Activated T-cell treated with anti-CD3 and anti-CD28 coated beads, Interleukin-2, amount 50 U/mL, for 72 hours (primary cell): Measurements from ENCODE around the gene SRGAP1. TPM values are rescaled to one million over a fixed set of nuclear protein-coding genes. Genes with fewer than 3 reads are reported as not detected.
"Not testable (repeated sequence)": the region's sequence is repeated elsewhere in the genome, so short reads cannot be mapped to it uniquely, and the experiment has no call there.

Experiments used
- ATAC-seq, 2 donors: fragments of 150-1000 bp; cut with Tn5 transposase; replicated peaks in 1 of 2; 2 replicates each; pipeline ENCODE4 v1.10.0; 2021; ENCODE audit warnings: moderate library complexity in 2 of 2, mild to moderate bottlenecking in 1 of 2
- DNase-seq, 2 donors: peaks; one replicate each; pipeline ENCODE4 v3.0.0; 2021 to 2022; ENCODE audit warnings: mixed read lengths in 1 of 2
- H3K27ac Mint-ChIP-seq: one replicate; pipeline ENCODE4 v1.8.0; 2022; ENCODE audit warnings: mild to moderate bottlenecking, moderate library complexity, mixed read lengths
- H3K27me3 Mint-ChIP-seq: one replicate; pipeline ENCODE4 v1.8.0; 2022; ENCODE audit warnings: low read depth, mixed read lengths
- H3K36me3 Mint-ChIP-seq, 2 donors: one replicate each; pipeline ENCODE4 v1.8.0; 2022; ENCODE audit warnings: mixed read lengths in 2 of 2, mild to moderate bottlenecking in 1 of 2; ENCODE audit not compliant: insufficient read depth in 2 of 2
- H3K4me1 Mint-ChIP-seq: one replicate; pipeline ENCODE4 v1.8.0; 2022; ENCODE audit warnings: low read depth, mixed read lengths
- H3K4me3 Mint-ChIP-seq, 2 donors: one replicate each; pipeline ENCODE4 v1.8.0; 2022; ENCODE audit warnings: mild to moderate bottlenecking in 2 of 2, mixed read lengths in 2 of 2, moderate library complexity in 2 of 2
- H3K9me3 Mint-ChIP-seq, 2 donors: one replicate each; pipeline ENCODE4 v1.8.0; 2022; ENCODE audit warnings: mixed read lengths in 2 of 2
- total RNA-seq, 2 donors: library from RNA; stranded (reverse); gene quantifications; one replicate each; pipeline ENCODE4 v1.2.3, GENCODE V29; 2022

SRGAP1 gene
- total RNA-seq, 2 donors from 2014 or later, result 0.02 to 0.19 TPM

GRCh38 chr12:64103825-64104740 lies 259.6 kb downstream of the SRGAP1 start:
- DNase-seq (no peak), ATAC-seq (no peak)
- no peaks in the 10 kb centered on the region for H3K36me3 Mint-ChIP-seq
- H3K4me3 Mint-ChIP-seq, result no peak overlapping the region
- H3K4me1 Mint-ChIP-seq, result no peaks in the 10 kb centered on the region
- no peak overlapping the region for H3K27ac Mint-ChIP-seq
- peaks cover 39% of the 10 kb centered on the region for H3K27me3 Mint-ChIP-seq
- no peaks in the 10 kb centered on the region for H3K9me3 Mint-ChIP-seq

DNA sequence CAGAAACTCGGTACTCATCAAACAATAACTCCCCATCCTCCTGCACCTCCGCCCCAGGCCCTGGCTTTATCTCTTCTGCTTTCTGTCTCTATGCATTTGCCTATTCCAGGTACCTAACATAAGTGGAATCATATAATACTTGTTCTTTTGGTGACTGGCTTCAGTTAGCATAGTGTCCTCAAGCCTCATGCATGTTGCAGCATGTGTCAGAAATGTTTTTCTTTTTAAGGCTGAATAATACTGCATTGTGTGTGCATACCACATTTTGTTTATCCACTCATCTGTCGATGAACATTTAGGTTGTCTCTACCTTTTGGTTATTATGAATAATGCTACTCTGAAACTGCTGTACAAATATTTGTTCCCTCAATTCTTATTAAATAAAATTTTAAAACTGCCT lies 260.5 kb downstream of the SRGAP1 start:
- Mint-ChIP-seq H3K9me3 (no peaks in the 10 kb centered on the region), H3K36me3 (no peaks in the 10 kb centered on the region), H3K27ac (no peak overlapping the region), H3K4me1 (no peaks in the 10 kb centered on the region), H3K4me3 (no peak overlapping the region), H3K27me3 (peaks cover 38% of the 10 kb centered on the region)
- ATAC-seq (no peak), DNase-seq (no peak)

GRCh38 chr12:64107776-64108175 lies 263.3 kb downstream of the SRGAP1 start:
- Mint-ChIP-seq H3K4me3 (no peak overlapping the region), H3K27me3 (peaks cover 38% of the 10 kb centered on the region), H3K9me3 (peaks cover 0 to 3% of the 10 kb centered on the region in 2 donors), H3K27ac (no peak overlapping the region), H3K4me1 (no peaks in the 10 kb centered on the region), H3K36me3 (no peaks in the 10 kb centered on the region)
- DNase-seq (no peak), ATAC-seq (no peak)

DNA sequence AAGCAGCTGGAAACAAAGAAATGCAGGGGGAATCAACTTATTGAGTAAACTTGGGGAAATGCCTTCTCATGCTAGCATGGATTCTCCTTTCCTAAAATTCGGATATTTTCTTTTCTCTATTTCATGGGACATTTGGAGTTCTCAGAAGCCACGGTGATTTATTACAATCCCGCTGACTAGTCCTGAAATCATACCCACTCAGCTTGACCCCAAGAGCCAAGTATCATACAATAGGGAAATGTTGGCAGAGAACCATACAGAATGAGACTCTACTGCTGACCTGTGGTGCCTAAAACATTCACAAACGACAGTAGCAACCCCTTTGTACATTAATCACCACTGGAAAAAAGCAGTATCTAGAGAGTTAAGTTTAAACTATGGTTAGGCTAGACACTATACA lies 265.2 kb downstream of the SRGAP1 start:
- Mint-ChIP-seq H3K27ac (no peak overlapping the region), H3K9me3 (peaks cover 0 to 3% of the 10 kb centered on the region in 2 donors), H3K36me3 (no peaks in the 10 kb centered on the region), H3K4me1 (no peaks in the 10 kb centered on the region), H3K27me3 (peaks cover 31% of the 10 kb centered on the region), H3K4me3 (no peak overlapping the region)
- DNase-seq (no peak), ATAC-seq (no peak)

DNA sequence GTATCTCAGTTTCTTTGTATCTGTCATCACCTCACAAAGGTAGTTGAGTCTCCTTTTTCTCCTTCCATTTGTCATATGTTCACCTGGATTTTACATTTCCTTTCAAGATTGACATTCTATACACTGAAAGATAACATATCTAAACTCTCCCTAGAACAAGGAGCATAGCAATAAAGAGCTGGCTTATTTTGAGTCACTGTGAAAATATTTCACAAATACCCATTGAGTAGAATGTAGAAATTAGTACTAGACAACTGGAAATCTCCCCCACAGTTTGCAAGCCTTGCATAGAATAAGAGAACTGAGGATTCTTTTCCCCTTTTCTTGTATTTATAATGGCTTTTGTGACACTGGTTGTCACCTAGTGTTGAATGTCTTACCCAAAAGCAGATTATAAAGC lies 266.4 kb downstream of the SRGAP1 start:
- Mint-ChIP-seq H3K27ac (no peak overlapping the region), H3K27me3 (peaks cover 26% of the 10 kb centered on the region), H3K4me1 (no peaks in the 10 kb centered on the region), H3K9me3 (peaks cover 0 to 3% of the 10 kb centered on the region in 2 donors), H3K36me3 (no peaks in the 10 kb centered on the region), H3K4me3 (no peak overlapping the region)
- no peak for DNase-seq
- ATAC-seq, result no peak

GRCh38 chr12:64116969-64117368 lies 272.5 kb downstream of the SRGAP1 start:
- Mint-ChIP-seq H3K27me3 (peaks cover 21% of the 10 kb centered on the region), H3K36me3 (no peaks in the 10 kb centered on the region), H3K27ac (no peak overlapping the region), H3K4me1 (no peaks in the 10 kb centered on the region), H3K4me3 (no peak overlapping the region), H3K9me3 (peaks cover 0 to 3% of the 10 kb centered on the region in 2 donors)
- ATAC-seq (no peak), DNase-seq (no peak)

DNA sequence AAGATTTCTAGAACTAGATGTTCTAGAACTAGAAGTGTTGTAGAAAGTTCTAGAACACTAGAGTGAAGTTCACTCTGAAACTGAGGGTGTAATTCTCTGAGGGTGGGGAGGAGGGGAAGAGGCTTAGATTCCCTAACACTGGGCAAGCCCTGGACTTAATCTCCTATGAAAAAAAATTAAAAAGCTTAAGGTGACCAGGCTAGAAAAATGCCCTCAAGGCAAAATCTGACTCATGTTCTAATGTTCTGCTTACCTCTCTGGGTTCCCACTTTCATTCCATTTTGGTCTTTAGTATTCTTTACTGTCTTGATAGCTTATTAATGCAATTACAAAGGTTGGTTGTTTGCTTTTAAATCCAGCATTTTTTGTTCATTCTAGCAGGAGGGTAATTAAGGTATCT lies 276.1 kb downstream of the SRGAP1 start:
- no peaks in the 10 kb centered on the region for H3K9me3 Mint-ChIP-seq
- H3K4me1 Mint-ChIP-seq, result no peaks in the 10 kb centered on the region
- H3K27ac Mint-ChIP-seq, result no peak overlapping the region

GRCh38 chr12:64121086-64121485 lies 276.6 kb downstream of the SRGAP1 start:
- not testable (repeated sequence) for DNase-seq, H3K27ac Mint-ChIP-seq, H3K4me3 Mint-ChIP-seq, H3K4me1 Mint-ChIP-seq, ATAC-seq, H3K9me3 Mint-ChIP-seq, H3K36me3 Mint-ChIP-seq
- H3K27me3 Mint-ChIP-seq, result peaks cover 21% of the 10 kb centered on the region

More for the DNA sequence above, 276.1 kb downstream of the SRGAP1 start:
- Mint-ChIP-seq H3K27me3 (peaks cover 21% of the 10 kb centered on the region), H3K36me3 (no peaks in the 10 kb centered on the region), H3K4me3 (no peak overlapping the region)
- DNase-seq (no peak), ATAC-seq (no peak)

DNA sequence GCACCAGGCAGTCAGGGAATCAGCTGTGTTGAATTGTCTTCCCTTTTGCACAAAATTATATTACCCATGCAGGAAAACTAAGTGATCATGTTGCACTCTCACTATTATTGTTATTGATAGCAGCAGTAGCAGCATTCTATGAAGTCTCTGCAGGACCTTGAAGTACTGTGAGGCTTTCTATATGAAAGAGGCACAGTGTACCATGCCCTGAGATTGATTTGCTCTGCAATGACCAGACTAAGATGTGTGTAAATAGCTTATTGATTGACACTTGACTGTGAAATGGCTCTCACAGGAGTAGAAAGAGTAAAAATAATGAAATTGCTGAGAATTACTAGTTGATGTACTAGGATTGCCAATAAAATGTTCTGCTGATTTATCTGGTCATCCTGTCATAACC lies 277.7 kb downstream of the SRGAP1 start:
- Mint-ChIP-seq H3K4me3 (no peak overlapping the region), H3K9me3 (no peaks in the 10 kb centered on the region), H3K36me3 (no peaks in the 10 kb centered on the region), H3K4me1 (no peaks in the 10 kb centered on the region), H3K27me3 (peaks cover 21% of the 10 kb centered on the region), H3K27ac (no peak overlapping the region)
- ATAC-seq (no peak), DNase-seq (no peak)

DNA sequence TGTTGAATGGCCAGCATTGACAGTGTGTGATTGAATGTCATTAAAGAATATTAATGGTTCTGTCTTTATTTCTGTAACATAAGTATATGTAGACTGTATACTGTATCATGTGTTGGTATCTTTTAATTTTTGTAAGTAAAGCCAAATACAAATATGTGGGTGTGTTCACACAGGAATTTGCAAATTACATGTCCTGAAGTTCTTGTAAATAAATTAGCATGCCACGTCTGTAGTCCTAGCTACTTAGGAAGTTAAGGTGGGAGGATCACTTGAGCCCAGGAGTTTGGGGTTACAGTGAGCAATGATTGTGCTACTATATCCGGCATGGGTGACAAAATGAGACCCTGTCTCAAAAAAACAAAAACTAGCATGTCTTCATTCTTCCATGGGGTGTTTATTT lies 278.5 kb downstream of the SRGAP1 start:
- H3K27me3 Mint-ChIP-seq, result peaks cover 16% of the 10 kb centered on the region
- no peak for DNase-seq
- H3K27ac Mint-ChIP-seq, result no peak overlapping the region
- no peaks in the 10 kb centered on the region for H3K9me3 Mint-ChIP-seq
- no peaks in the 10 kb centered on the region for H3K36me3 Mint-ChIP-seq
- no peaks in the 10 kb centered on the region for H3K4me1 Mint-ChIP-seq
- no peak overlapping the region for H3K4me3 Mint-ChIP-seq
- no peak for ATAC-seq

DNA sequence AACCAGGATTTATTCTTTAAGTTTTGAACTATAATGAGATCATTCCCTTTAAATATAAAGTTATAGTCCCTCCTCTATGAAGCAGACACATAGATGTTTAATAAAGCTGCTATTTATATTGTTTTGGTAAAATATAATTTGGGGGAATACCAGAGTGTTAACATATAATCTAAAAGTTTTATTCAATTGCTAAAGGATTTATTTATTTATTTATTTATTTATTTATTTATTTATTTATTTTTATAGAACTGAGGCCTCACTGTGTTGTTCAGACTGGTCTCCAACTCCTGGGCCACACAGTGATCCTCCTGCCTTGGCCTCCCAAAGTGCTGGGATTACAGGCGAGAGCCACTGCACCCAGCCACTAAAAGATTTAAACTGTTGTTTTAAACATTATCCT lies 278.9 kb downstream of the SRGAP1 start:
- no peaks in the 10 kb centered on the region for H3K4me1 Mint-ChIP-seq
- no peak overlapping the region for H3K27ac Mint-ChIP-seq
- peaks cover 12% of the 10 kb centered on the region for H3K27me3 Mint-ChIP-seq
- DNase-seq (no peak), ATAC-seq (no peak)
- no peaks in the 10 kb centered on the region for H3K36me3 Mint-ChIP-seq
- no peak overlapping the region for H3K4me3 Mint-ChIP-seq
- H3K9me3 Mint-ChIP-seq, result no peaks in the 10 kb centered on the region

- Mint-ChIP-seq H3K27ac (no peak overlapping the region), H3K9me3 (no peaks in the 10 kb centered on the region), H3K4me1 (no peaks in the 10 kb centered on the region), H3K4me3 (no peak overlapping the region), H3K36me3 (no peaks in the 10 kb centered on the region), H3K27me3 (peaks cover 12% of the 10 kb centered on the region)
- ATAC-seq, result no peak
- no peak for DNase-seq
Measured at GRCh38 chr12:64124511-64125197, 280.2 kb downstream of the SRGAP1 start.

GRCh38 chr12:64125913-64126312 lies 281.4 kb downstream of the SRGAP1 start:
- H3K27ac Mint-ChIP-seq, result no peak overlapping the region
- peaks cover 0 to 2% of the 10 kb centered on the region in 2 donors for H3K9me3 Mint-ChIP-seq
- ATAC-seq (no peak), DNase-seq (no peak)
- no peak overlapping the region for H3K4me3 Mint-ChIP-seq
- H3K4me1 Mint-ChIP-seq, result no peaks in the 10 kb centered on the region
- H3K27me3 Mint-ChIP-seq, result peaks cover 8% of the 10 kb centered on the region
- no peaks in the 10 kb centered on the region for H3K36me3 Mint-ChIP-seq
